ENCODE data around the gene SHANK3.

SHANK3 gene

GRCh38 chr22:50626314-50626849 is 46.2 kb upstream of the SHANK3 start:
- H3K4me3 ChIP-seq (ENCODE audit: low read depth, low read length) = peak overlapping the region; percentile 24
- H3K9me3 ChIP-seq (ENCODE audit: insufficient read depth, low read depth, low read length) = peaks cover 5% of the 10 kb centered on the region
- no peak overlapping the region for H3K14ac ChIP-seq (ENCODE audit: low read length)
- no peak overlapping the region for H2BK12ac ChIP-seq (ENCODE audit: low read length)
- no peak overlapping the region for H4K12ac ChIP-seq (ENCODE audit: low read depth, low read length)
- H3K9ac ChIP-seq (ENCODE audit: low read length) = no peak overlapping the region
- H3K23ac ChIP-seq (ENCODE audit: low read length) = no peak overlapping the region
- peaks cover 7% of the 10 kb centered on the region for H3K79me1 ChIP-seq (ENCODE audit: low read length)
- no peak overlapping the region for H4K8ac ChIP-seq (ENCODE audit: low read depth, low read length)
- H2BK5ac ChIP-seq (ENCODE audit: low read depth, low read length, poor library complexity) = no peak overlapping the region
- no peak overlapping the region for H3K4ac ChIP-seq (ENCODE audit: low read depth, low read length)
- DNase-seq = no peak
- H2AK5ac ChIP-seq (ENCODE audit: low read length) = no peak overlapping the region
- no peak overlapping the region for H2AFZ ChIP-seq (ENCODE audit: insufficient read depth, low read length, poor library complexity)
- H4K91ac ChIP-seq (ENCODE audit: low read depth, low read length) = no peak overlapping the region
- H2BK120ac ChIP-seq (ENCODE audit: insufficient read depth, low read length, poor library complexity) = no peak overlapping the region
- peaks cover 12 to 13% of the 10 kb centered on the region in 2 experiments for H3K4me1 ChIP-seq (ENCODE audit: control insufficient read depth in 1 of 2, insufficient read depth in 2 of 2, low read length in 2 of 2)
- no peak overlapping the region for H3K18ac ChIP-seq (ENCODE audit: low read length)
- no CpG with 5 or more reads among the region's 12 CpGs for WGBS (ENCODE audit: extremely low coverage, insufficient coverage, insufficient read length)
- H3K27me3 ChIP-seq (ENCODE audit: insufficient read depth, low read length) = no peaks in the 10 kb centered on the region
- no peak overlapping the region for H3K4me2 ChIP-seq (ENCODE audit: low read length)
- peaks cover 9 to 13% of the 10 kb centered on the region in 2 experiments for H3K36me3 ChIP-seq (ENCODE audit: control insufficient read depth in 1 of 2, insufficient read depth in 2 of 2, low read length in 2 of 2)
- H3K27ac ChIP-seq (ENCODE audit: low read depth, low read length) = no peak overlapping the region
- peaks cover 5% of the 10 kb centered on the region for H3K79me2 ChIP-seq (ENCODE audit: control insufficient read depth, insufficient read depth, low read length, poor library complexity)

GRCh38 chr22:50626850-50627641 is 45.6 kb upstream of the SHANK3 start:
- Histone ChIP-seq H4K8ac (ENCODE audit: low read depth, low read length) (peak overlapping the region; percentile 84), H3K4me1 (ENCODE audit: control insufficient read depth in 1 of 2, insufficient read depth in 2 of 2, low read length in 2 of 2) (peaks cover 12 to 13% of the 10 kb centered on the region in 2 experiments), H3K79me2 (ENCODE audit: control insufficient read depth, insufficient read depth, low read length, poor library complexity) (peaks cover 5% of the 10 kb centered on the region), H2BK5ac (ENCODE audit: low read depth, low read length, poor library complexity) (no peak overlapping the region), H3K27ac (ENCODE audit: low read depth, low read length) (no peak overlapping the region), H2BK120ac (ENCODE audit: insufficient read depth, low read length, poor library complexity) (peak overlapping the region; percentile 61), H3K23ac (ENCODE audit: low read length) (no peak overlapping the region), H3K14ac (ENCODE audit: low read length) (peak overlapping the region; percentile 80), H3K36me3 (ENCODE audit: control insufficient read depth in 1 of 2, insufficient read depth in 2 of 2, low read length in 2 of 2) (peaks cover 9 to 13% of the 10 kb centered on the region in 2 experiments), H3K4me2 (ENCODE audit: low read length) (peak overlapping the region; percentile 91), H2AK5ac (ENCODE audit: low read length) (peak overlapping the region; percentile 67), H3K79me1 (ENCODE audit: low read length) (peaks cover 7% of the 10 kb centered on the region), H3K4me3 (ENCODE audit: low read depth, low read length) (peak overlapping the region; percentile 75), H3K27me3 (ENCODE audit: insufficient read depth, low read length) (no peaks in the 10 kb centered on the region), H2AFZ (ENCODE audit: insufficient read depth, low read length, poor library complexity) (peak overlapping the region; percentile 91), H2BK12ac (ENCODE audit: low read length) (no peak overlapping the region), H3K18ac (ENCODE audit: low read length) (peak overlapping the region; percentile 76), H4K91ac (ENCODE audit: low read depth, low read length) (peak overlapping the region; percentile 65), H4K12ac (ENCODE audit: low read depth, low read length) (peak overlapping the region; percentile 52), H3K9ac (ENCODE audit: low read length) (peak overlapping the region; percentile 3), H3K9me3 (ENCODE audit: insufficient read depth, low read depth, low read length) (peaks cover 5% of the 10 kb centered on the region), H3K4ac (ENCODE audit: low read depth, low read length) (no peak overlapping the region)
- no CpG with 5 or more reads among the region's 42 CpGs for WGBS (ENCODE audit: extremely low coverage, insufficient coverage, insufficient read length)
- DNase-seq = no peak

GRCh38 chr22:50627642-50628542 is 44.7 kb upstream of the SHANK3 start, which contains the start of gene ARSA:
Gene ARSA, minus strand, starts transcription at chr22:50628152. Its CDS starts 373 bp downstream, at chr22:50627779.
- H3K9me3 ChIP-seq (ENCODE audit: insufficient read depth, low read depth, low read length) = peaks cover 5% of the 10 kb centered on the region
- H3K14ac ChIP-seq (ENCODE audit: low read length) = peak within 1 kb of the TSS; percentile 80
- peak within 1 kb of the TSS; percentile 76 for H3K18ac ChIP-seq (ENCODE audit: low read length)
- peak within 1 kb of the TSS; percentile 20 for H2BK12ac ChIP-seq (ENCODE audit: low read length)
- peak within 1 kb of the TSS; percentile 91 for H3K4me2 ChIP-seq (ENCODE audit: low read length)
- DNase-seq = peak; percentile 77 to 88
- H2AFZ ChIP-seq (ENCODE audit: insufficient read depth, low read length, poor library complexity) = peak within 1 kb of the TSS; percentile 91
- peaks cover 12 to 13% of the 10 kb centered on the region in 2 experiments for H3K4me1 ChIP-seq (ENCODE audit: control insufficient read depth in 1 of 2, insufficient read depth in 2 of 2, low read length in 2 of 2)
- H2AK5ac ChIP-seq (ENCODE audit: low read length) = peak within 1 kb of the TSS; percentile 67
- H4K91ac ChIP-seq (ENCODE audit: low read depth, low read length) = peak within 1 kb of the TSS; percentile 65
- peak within 1 kb of the TSS; percentile 61 for H2BK120ac ChIP-seq (ENCODE audit: insufficient read depth, low read length, poor library complexity)
- peak within 1 kb of the TSS; percentile 28 for H3K4ac ChIP-seq (ENCODE audit: low read depth, low read length)
- H3K27me3 ChIP-seq (ENCODE audit: insufficient read depth, low read length) = no peaks in the 10 kb centered on the region
- H3K9ac ChIP-seq (ENCODE audit: low read length) = peak within 1 kb of the TSS; percentile 41
- H3K4me3 ChIP-seq (ENCODE audit: low read depth, low read length) = peak within 1 kb of the TSS; percentile 75
- WGBS (ENCODE audit: extremely low coverage, insufficient coverage, insufficient read length) = no CpG with 5 or more reads among the region's 88 CpGs
- H3K36me3 ChIP-seq (ENCODE audit: control insufficient read depth in 1 of 2, insufficient read depth in 2 of 2, low read length in 2 of 2) = peaks cover 9 to 13% of the 10 kb centered on the region in 2 experiments
- peak within 1 kb of the TSS; percentile 52 for H4K12ac ChIP-seq (ENCODE audit: low read depth, low read length)
- H4K8ac ChIP-seq (ENCODE audit: low read depth, low read length) = peak within 1 kb of the TSS; percentile 84
- peak within 1 kb of the TSS; percentile 18 for H3K27ac ChIP-seq (ENCODE audit: low read depth, low read length)
- peak within 1 kb of the TSS; percentile 1 for H3K23ac ChIP-seq (ENCODE audit: low read length)
- H2BK5ac ChIP-seq (ENCODE audit: low read depth, low read length, poor library complexity) = peak within 1 kb of the TSS; percentile 38
- H3K79me2 ChIP-seq (ENCODE audit: control insufficient read depth, insufficient read depth, low read length, poor library complexity) = peaks cover 5% of the 10 kb centered on the region
- H3K79me1 ChIP-seq (ENCODE audit: low read length) = peaks cover 7% of the 10 kb centered on the region

DNA sequence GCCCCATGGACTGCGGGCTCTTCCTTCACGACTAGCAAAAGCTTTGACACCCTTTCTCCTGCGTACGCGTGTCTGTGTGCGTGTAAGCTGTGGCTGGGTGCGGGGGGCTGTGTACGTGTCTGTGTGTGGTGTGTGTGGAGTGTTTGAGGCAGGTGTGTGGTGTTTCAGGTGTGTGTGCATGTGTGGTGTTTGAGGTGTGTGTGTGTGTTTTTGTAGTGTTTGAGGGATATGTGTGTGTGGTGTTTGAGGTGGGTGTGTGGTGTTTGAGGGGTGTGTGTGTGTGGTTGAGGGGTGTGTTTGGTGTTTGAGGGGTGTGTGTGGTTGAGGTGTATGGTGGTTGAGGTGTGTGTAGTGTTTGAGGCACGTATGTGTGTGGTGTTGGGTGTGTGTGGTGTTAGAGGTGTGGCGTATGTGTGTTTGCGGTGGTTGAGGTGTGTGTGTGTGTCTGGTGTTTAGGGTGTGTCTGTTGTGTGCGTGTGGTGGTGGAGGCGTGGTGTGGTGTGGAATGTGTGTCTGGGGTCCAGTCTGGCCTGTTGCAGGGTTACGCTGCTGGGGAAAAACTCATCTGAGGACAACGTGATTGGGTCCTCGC is 44.0 kb upstream of the SHANK3 start:
- DNase-seq = no peak
- peaks cover 7% of the 10 kb centered on the region for H3K79me1 ChIP-seq (ENCODE audit: low read length)
- H3K4me2 ChIP-seq (ENCODE audit: low read length) = peak overlapping the region; percentile 57
- H3K79me2 ChIP-seq (ENCODE audit: control insufficient read depth, insufficient read depth, low read length, poor library complexity) = peaks cover 5% of the 10 kb centered on the region
- H2BK120ac ChIP-seq (ENCODE audit: insufficient read depth, low read length, poor library complexity) = no peak overlapping the region
- no peak overlapping the region for H4K91ac ChIP-seq (ENCODE audit: low read depth, low read length)
- peaks cover 12 to 13% of the 10 kb centered on the region in 2 experiments for H3K4me1 ChIP-seq (ENCODE audit: control insufficient read depth in 1 of 2, insufficient read depth in 2 of 2, low read length in 2 of 2)
- peak overlapping the region; percentile 20 for H2BK12ac ChIP-seq (ENCODE audit: low read length)
- H4K8ac ChIP-seq (ENCODE audit: low read depth, low read length) = peak overlapping the region; percentile 23
- peaks cover 3% of the 10 kb centered on the region for H3K9me3 ChIP-seq (ENCODE audit: insufficient read depth, low read depth, low read length)
- peak overlapping the region; percentile 10 for H4K12ac ChIP-seq (ENCODE audit: low read depth, low read length)
- 100% methylated on average over 2 of the region's 16 CpGs for WGBS (ENCODE audit: extremely low coverage, insufficient coverage, insufficient read length)
- no peak overlapping the region for H3K4ac ChIP-seq (ENCODE audit: low read depth, low read length)
- no peaks in the 10 kb centered on the region for H3K27me3 ChIP-seq (ENCODE audit: insufficient read depth, low read length)
- peak overlapping the region; percentile 14 for H3K14ac ChIP-seq (ENCODE audit: low read length)
- H2AK5ac ChIP-seq (ENCODE audit: low read length) = no peak overlapping the region
- peak overlapping the region; percentile 64 for H3K4me3 ChIP-seq (ENCODE audit: low read depth, low read length)
- no peak overlapping the region for H3K27ac ChIP-seq (ENCODE audit: low read depth, low read length)
- peaks cover 9 to 13% of the 10 kb centered on the region in 2 experiments for H3K36me3 ChIP-seq (ENCODE audit: control insufficient read depth in 1 of 2, insufficient read depth in 2 of 2, low read length in 2 of 2)
- H3K23ac ChIP-seq (ENCODE audit: low read length) = peak overlapping the region; percentile 1
- peak overlapping the region; percentile 26 for H3K18ac ChIP-seq (ENCODE audit: low read length)
- H2AFZ ChIP-seq (ENCODE audit: insufficient read depth, low read length, poor library complexity) = peak overlapping the region; percentile 50
- no peak overlapping the region for H2BK5ac ChIP-seq (ENCODE audit: low read depth, low read length, poor library complexity)
- H3K9ac ChIP-seq (ENCODE audit: low read length) = no peak overlapping the region
